AG09309 (cell line): ENCODE data around the gene RUBCN.

Experiments
- DNase-seq: peaks from one replicate; pipeline ENCODE4 v3.0.0-alpha.2; 2010; ENCODE audit warnings: low read depth
- H3K4me3 ChIP-seq: 2 replicates; pipeline ENCODE4 v1.5.1; 2011; ENCODE audit warnings: mild to moderate bottlenecking, low read depth, low read length, moderate library complexity; ENCODE audit not compliant: control insufficient read depth
- TF ChIP-seq, protein P1 (sequence below): IDR thresholded peaks from 2 replicates; pipeline ENCODE4 v1.5.1; 2011; ENCODE audit warnings: mild to moderate bottlenecking, low read depth, low read length, inconsistent platforms; ENCODE audit not compliant: insufficient read depth, control insufficient read depth; ENCODE audit errors: missing control alignments

Gene RUBCN

DNA sequence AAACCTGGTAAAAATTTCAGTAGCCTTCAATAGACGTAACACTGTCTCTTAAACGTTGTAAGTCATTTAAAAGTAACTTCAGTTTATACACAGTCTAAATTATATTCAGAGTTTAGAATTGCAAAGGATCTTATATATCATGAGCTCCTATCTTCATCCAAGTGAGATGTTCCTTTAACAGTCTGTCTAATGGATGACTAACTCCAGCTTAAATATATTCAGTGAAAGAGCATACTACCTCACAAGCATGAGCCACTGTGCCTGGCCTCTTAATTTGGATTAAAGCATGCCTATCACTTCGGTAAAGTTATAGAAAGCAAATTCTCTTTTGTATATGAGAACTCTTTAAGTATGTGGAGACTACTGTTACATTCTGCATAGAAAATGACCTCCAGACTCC is 20.0 kb upstream of the RUBCN start:
- no peak for DNase-seq
- TF ChIP-seq, protein P1, sequence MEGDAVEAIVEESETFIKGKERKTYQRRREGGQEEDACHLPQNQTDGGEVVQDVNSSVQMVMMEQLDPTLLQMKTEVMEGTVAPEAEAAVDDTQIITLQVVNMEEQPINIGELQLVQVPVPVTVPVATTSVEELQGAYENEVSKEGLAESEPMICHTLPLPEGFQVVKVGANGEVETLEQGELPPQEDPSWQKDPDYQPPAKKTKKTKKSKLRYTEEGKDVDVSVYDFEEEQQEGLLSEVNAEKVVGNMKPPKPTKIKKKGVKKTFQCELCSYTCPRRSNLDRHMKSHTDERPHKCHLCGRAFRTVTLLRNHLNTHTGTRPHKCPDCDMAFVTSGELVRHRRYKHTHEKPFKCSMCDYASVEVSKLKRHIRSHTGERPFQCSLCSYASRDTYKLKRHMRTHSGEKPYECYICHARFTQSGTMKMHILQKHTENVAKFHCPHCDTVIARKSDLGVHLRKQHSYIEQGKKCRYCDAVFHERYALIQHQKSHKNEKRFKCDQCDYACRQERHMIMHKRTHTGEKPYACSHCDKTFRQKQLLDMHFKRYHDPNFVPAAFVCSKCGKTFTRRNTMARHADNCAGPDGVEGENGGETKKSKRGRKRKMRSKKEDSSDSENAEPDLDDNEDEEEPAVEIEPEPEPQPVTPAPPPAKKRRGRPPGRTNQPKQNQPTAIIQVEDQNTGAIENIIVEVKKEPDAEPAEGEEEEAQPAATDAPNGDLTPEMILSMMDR: no peak
- H3K4me3 ChIP-seq: no peak overlapping the region

DNA sequence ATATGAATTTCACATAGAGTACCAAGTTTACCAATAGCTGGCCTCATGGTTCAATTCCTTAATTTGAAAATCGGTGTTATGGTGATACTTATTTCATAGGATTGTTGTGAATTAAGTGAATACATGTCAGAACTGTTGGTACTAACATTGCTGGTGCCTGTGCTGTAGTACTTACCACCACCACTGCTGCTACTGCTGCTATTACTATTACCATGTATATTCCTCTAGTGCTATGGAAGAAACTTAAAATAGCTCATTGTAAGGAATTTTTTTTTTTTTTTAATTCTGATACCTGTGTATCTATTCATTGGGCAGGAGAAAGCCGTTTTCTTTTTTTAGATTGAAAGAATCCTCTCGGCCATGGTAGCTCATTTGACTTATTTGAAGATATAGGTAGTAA is 16.6 kb upstream of the RUBCN start:
- H3K4me3 ChIP-seq: no peak overlapping the region
- no peak for DNase-seq
- TF ChIP-seq, protein P1: no peak

DNA sequence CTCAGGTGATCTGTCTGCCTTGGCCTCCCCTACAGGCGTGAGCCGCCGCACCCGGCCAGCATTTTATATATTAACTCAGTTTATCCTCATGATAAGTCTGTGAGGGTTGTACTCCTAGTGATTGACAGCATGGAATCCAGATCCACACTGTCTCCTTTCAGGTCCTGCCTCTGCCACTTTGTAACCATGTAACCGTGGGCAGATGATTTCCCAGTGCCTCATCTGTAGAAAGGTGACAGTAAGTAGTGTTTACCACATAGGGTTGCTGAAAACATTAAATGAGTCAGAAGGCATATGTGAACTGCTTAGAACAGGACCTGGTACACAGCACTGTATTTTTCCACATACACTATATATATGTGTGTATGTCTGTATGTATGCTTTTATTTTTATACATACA is 15.4 kb upstream of the RUBCN start:
- no peak overlapping the region for H3K4me3 ChIP-seq
- no peak for DNase-seq
- TF ChIP-seq, protein P1: no peak

DNA sequence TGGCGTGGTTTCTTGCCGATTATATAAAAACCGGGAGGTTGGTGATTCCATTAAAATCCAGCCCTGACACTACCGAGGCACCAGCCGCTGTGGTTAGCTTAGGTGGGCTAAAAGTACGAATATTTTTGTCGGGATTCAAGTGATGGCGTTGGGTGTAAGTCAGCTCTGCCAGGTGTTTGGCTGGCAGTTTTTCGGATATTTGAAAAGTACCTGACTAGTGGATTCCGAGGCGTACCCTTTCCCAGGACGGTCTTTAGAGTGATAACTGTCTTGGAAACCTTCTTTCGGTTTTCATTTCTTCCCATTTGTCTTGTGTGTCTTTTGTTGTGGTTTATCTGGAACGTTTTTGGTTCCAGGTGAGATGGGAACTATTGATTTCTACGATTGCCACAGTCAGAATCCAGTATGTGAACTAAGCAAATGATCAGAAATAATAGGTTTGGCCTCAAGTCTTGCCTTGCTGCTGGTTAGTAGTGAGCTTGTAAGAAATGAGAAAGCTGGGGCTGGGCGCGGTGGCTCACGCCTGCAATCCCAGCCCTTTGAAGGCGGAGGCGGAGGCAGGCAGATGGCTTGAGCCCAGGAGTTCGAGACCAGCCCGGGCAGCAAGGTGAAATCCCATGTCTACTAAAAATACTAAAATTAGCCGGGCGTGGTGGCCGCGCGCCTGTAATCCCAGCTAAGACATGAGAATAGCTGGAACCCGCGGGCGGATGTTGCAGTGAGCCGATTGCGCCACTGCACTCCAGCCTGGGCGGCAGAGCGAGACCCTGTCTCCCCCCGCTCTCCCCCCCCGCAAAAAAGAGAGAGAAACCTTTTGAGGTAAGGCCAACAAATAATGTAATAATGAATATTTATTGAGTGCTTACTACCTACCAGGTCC is 14.4 kb upstream of the RUBCN start:
- H3K4me3 ChIP-seq: peak overlapping the region; percentile 75
- no peak for DNase-seq
- TF ChIP-seq, protein P1: no peak

DNA sequence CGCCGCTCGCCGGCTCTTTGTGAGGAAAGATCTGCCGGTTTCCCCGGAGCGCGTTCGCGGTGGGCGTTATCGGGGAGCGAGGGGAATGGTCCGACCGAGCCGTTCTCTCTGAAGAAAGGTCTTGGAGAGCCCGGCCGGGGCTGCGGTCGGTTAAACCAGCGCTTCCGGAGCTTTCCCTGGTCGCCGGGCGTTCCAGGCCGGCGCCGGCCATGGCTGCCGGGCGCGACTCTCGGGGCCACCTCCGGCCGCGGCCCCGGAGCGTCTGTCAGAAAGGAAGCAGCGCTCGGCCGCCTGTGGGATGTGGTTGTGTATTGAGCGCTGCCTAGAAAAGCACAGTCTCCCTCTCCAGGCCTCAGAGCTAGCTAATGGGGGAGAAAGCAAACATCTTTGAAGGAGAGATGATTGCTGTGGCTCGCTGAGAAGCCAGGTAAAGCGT is 13.7 kb upstream of the RUBCN start:
- TF ChIP-seq, protein P1: peak; percentile 11
- peak overlapping the region; percentile 75 for H3K4me3 ChIP-seq
- DNase-seq: no peak

DNA sequence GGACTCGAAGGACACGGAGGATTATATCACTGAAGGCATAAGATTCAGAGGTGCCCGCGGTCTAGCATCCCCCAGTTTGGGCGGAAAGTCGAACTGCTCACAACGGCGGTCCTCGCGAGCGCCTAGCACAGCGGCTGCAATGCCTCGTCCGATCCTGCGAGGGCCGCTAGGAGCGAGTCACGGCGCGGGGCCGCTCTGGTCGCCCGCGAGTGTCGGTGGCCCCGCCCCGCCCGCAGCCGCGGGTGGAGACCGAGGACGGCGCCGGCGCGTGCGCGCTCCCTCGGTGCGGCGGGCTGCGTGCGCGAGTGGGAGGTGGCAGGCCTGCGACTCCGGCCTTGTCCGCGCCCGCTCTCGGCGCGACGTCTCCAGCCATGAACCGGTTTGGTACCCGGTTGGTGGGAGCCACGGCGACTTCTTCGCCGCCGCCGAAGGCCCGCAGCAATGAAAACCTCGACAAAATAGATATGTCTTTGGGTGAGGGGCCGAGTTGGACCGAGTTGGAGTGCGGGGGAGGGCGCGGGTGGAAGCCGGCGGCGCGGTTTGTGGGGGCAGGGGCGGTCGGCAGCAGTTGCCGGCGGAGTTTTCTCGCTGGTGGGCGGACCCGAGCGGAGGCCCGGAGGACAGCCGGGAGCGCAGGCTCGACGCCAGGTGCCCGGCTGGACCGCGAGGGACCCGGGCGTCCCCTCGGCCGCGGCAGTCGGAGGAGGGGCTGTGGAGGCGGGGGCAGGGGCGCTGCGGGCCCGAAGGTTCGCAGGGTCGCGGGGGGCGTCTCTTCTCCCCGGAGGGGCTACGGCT is 13.1 kb upstream of the RUBCN start, which contains the start of gene FYTTD1:
Gene FYTTD1, plus strand, starts transcription at position 283 of the 795 bp plus-strand sequence. Its CDS starts 89 bp downstream, at position 372.
- H3K4me3 ChIP-seq: peak within 1 kb of the TSS; percentile 75
- TF ChIP-seq, protein P1: peak; percentile 27
- DNase-seq: no peak
